Large intestine (tissue), 12 donors: ENCODE measurements around the gene TRAF3IP3. TPM values are rescaled to one million over a fixed set of nuclear protein-coding genes. Genes with fewer than 3 reads are reported as not detected.

Source experiments
- DNase-seq, 2 donors: peaks; one replicate each; pipeline versions ENCODE4 v3.0.0 to v3.0.0-alpha.2; 2013
- H3K27ac ChIP-seq: one replicate; pipeline ENCODE4 v1.5.1; 2013; ENCODE audit warnings: low read length
- H3K27me3 ChIP-seq: 2 replicates; pipeline ENCODE4 v1.6.1; 2013; ENCODE audit warnings: low read length; ENCODE audit not compliant: control insufficient read depth, insufficient read depth
- H3K36me3 ChIP-seq: 2 replicates; pipeline ENCODE4 v1.6.1; 2013; ENCODE audit warnings: low read length; ENCODE audit not compliant: control insufficient read depth, insufficient read depth
- H3K4me1 ChIP-seq: one replicate; pipeline ENCODE4 v1.6.1; 2013; ENCODE audit warnings: low read length; ENCODE audit not compliant: control insufficient read depth, insufficient read depth
- H3K4me3 ChIP-seq: one replicate; pipeline ENCODE4 v1.5.1; 2013; ENCODE audit warnings: low read length
- H3K9me3 ChIP-seq: one replicate; pipeline ENCODE4 v1.6.1; 2013; ENCODE audit warnings: mild to moderate bottlenecking, low read depth, low read length, moderate library complexity; ENCODE audit not compliant: control insufficient read depth
- WGBS: methylation state at CpG from one replicate; pipeline ENCODE4 v1.1.5; 2013; ENCODE audit warnings: low lambda C conversion rate; ENCODE audit not compliant: insufficient coverage; 5-methylcytosine and 5-hydroxymethylcytosine counted together
- long read RNA-seq, 11 donors: transcript quantifications; one replicate each; lab custom pipeline, GENCODE V29; 2026
- polyA plus RNA-seq: library from polyadenylated mRNA; unstranded; fragments of 120-200 nt; gene quantifications from one replicate; pipeline ENCODE4 v1.2.1, GENCODE V29; 2013

TRAF3IP3 gene, protein sequence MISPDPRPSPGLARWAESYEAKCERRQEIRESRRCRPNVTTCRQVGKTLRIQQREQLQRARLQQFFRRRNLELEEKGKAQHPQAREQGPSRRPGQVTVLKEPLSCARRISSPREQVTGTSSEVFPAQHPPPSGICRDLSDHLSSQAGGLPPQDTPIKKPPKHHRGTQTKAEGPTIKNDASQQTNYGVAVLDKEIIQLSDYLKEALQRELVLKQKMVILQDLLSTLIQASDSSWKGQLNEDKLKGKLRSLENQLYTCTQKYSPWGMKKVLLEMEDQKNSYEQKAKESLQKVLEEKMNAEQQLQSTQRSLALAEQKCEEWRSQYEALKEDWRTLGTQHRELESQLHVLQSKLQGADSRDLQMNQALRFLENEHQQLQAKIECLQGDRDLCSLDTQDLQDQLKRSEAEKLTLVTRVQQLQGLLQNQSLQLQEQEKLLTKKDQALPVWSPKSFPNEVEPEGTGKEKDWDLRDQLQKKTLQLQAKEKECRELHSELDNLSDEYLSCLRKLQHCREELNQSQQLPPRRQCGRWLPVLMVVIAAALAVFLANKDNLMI
- polyA plus RNA-seq = 21.0 TPM
- long read RNA-seq, donor 1, partial matches to known transcripts = 11 of 12 reads
- long read RNA-seq, donor 1, other reads (novel, unspliced or antisense) = 0 of 12 reads
- long read RNA-seq, donor 2 = 0 reads
- long read RNA-seq, donor 3 = 0 reads
- long read RNA-seq, donor 4, partial matches to known transcripts = 0 of 1 reads
- long read RNA-seq, donor 4, other reads (novel, unspliced or antisense) = 0 of 1 reads
- long read RNA-seq, donor 5, partial matches to known transcripts = 7 of 8 reads
- long read RNA-seq, donor 5, other reads (novel, unspliced or antisense) = 0 of 8 reads
- long read RNA-seq, donor 6, partial matches to known transcripts = 0 of 1 reads
- long read RNA-seq, donor 6, other reads (novel, unspliced or antisense) = 0 of 1 reads
- long read RNA-seq, donor 7 = 0 reads
- long read RNA-seq, donor 8, partial matches to known transcripts = 6 of 9 reads
- long read RNA-seq, donor 8, other reads (novel, unspliced or antisense) = 0 of 9 reads
- long read RNA-seq, donor 9 = 0 reads
- long read RNA-seq, donor 10, partial matches to known transcripts = 0 of 2 reads
- long read RNA-seq, donor 10, other reads (novel, unspliced or antisense) = 0 of 2 reads
- long read RNA-seq, donor 11, partial matches to known transcripts = 23 of 41 reads
- long read RNA-seq, donor 11, other reads (novel, unspliced or antisense) = 16 of 41 reads

DNA sequence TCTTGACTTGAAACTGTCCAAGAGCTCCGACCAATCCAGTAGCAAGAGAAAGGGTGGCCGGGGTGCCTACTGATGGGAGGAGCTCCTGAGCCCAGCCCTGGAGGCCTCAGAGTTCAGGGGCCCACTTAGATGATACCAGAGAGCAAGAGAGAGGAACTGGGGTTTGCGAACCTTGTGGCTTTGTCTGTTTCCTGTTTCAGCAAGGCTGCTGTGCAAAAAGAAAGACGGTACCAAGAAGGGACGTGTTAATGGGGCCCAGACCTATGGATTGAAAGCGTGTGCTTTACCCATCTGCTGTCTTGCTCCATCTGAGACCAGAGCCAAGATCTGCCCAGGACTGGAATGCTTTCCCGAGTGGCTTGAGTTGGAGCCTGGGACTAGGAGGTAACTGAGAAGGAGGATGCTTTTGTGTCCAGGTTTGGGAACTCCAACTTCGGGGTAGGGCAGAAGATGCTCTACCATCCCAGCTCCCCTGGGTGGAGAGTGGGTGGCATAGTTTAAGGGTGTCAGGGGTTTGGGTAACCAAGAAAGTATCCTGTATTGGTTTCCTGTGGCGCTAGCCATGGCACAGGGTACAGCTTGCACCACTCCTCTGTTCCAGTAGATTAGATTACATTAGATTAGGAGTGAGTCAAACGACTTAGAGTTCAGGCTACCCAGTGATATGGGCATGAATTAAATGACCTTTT lies at the start of gene TRAF3IP3:
Gene TRAF3IP3, plus strand, starts transcription at position 128 of the 689 bp plus-strand sequence. CDS start 3,987 bp downstream, outside the sequence.
- no peaks in the 10 kb centered on the region for H3K27me3 ChIP-seq
- peak within 1 kb of the TSS; percentile 81 for H3K27ac ChIP-seq
- no peaks in the 10 kb centered on the region for H3K9me3 ChIP-seq
- peak; percentile 74 to 83 for DNase-seq
- H3K36me3 ChIP-seq = no peaks in the 10 kb centered on the region
- WGBS = no CpG with 5 or more reads among the region's 10 CpGs
- H3K4me3 ChIP-seq = peak within 1 kb of the TSS; percentile 35
- peaks cover 16% of the 10 kb centered on the region for H3K4me1 ChIP-seq

DNA sequence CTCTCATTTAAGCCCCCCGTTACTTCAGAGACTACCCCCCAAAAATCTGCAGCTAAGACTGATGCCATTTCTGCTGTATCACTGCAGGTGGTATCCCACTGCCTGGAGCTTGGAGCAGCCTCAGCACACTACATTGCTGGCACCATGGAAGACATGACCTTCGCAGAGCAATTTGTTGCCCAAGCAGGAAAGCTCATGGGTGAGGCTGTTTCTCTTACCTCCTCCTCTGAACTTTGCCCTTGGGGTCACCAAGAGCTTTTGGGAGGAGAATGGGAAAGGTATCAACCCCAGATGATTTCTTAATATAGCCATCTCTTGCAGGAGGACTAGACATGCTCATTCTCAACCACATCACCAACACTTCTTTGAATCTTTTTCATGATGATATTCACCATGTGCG lies 49.2 kb upstream of the TRAF3IP3 start:
- Histone ChIP-seq H3K36me3 (no peaks in the 10 kb centered on the region), H3K27ac (no peak overlapping the region), H3K4me1 (no peaks in the 10 kb centered on the region), H3K27me3 (peaks cover 5% of the 10 kb centered on the region), H3K9me3 (no peaks in the 10 kb centered on the region), H3K4me3 (no peak overlapping the region)
- DNase-seq = no peak
- WGBS = no CpG with 5 or more reads among the region's 3 CpGs

DNA sequence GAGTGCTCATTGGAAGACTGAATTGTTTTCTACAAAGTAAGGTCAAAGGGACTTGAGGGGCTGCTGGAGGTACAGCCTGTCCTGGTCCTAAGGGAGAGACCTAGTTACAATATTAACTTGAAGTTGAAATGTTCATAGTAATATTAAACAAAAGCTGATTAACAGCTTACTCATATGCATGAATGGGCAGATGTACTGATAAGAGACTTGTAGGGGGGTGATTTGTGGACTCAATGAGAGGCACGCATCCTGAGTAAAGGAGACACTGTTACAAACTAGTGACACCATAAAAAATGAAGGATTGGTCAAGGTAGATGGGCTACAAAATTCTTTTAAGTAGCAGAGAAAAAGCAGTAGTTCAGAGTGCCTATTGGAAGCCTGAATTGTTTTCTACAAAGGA lies 48.5 kb upstream of the TRAF3IP3 start:
- no peak for DNase-seq
- H3K27ac ChIP-seq = no peak overlapping the region
- H3K4me3 ChIP-seq = no peak overlapping the region
- H3K36me3 ChIP-seq = no peaks in the 10 kb centered on the region
- WGBS = 83% methylated on average over 1 of the region's 1 CpG
- H3K4me1 ChIP-seq = no peaks in the 10 kb centered on the region
- peaks cover 5% of the 10 kb centered on the region for H3K27me3 ChIP-seq
- no peaks in the 10 kb centered on the region for H3K9me3 ChIP-seq

DNA sequence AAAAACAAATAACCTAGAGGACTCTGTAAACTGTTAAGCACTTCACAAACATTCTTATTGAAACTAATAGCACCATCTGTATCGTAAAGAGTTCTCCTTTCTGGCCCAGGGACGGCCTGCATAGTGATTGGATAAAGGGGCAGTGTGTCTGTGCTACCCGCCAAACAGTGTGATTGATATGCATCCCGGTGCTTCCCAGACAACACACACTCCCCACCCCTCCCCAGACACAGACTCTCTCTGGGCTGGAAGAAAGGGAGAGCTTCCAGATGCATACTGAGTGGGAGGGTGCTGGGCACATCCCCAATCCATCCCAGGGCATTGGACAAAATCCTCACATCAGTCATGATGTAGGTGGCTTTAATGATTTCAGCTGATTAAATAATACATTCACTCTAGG lies 47.6 kb upstream of the TRAF3IP3 start:
- Histone ChIP-seq H3K27me3 (peaks cover 5% of the 10 kb centered on the region), H3K4me3 (no peak overlapping the region), H3K4me1 (no peaks in the 10 kb centered on the region), H3K27ac (no peak overlapping the region), H3K9me3 (no peaks in the 10 kb centered on the region), H3K36me3 (no peaks in the 10 kb centered on the region)
- no CpG with 5 or more reads among the region's 4 CpGs for WGBS
- DNase-seq = no peak

DNA sequence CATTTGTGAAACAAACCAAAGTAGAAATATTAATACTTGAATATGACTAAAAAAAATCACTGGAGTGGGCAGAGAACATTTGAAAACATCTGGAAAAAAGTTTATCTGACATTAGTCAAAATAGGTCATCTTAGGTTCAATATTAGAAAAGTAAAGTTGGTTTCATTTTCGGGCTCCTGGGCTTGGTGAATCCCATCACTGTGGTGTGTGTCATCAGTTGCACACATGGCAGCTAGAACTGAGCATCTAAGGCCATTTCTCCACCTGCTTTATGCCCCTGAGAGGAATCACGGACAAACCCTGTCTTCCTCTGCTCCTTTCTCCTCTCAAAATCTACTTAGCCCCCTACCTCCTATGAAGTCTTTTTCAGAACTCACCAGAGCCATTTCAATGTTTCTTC lies 45.8 kb upstream of the TRAF3IP3 start:
- Histone ChIP-seq H3K27me3 (peaks cover 2% of the 10 kb centered on the region), H3K36me3 (no peaks in the 10 kb centered on the region), H3K27ac (no peak overlapping the region), H3K4me3 (no peak overlapping the region), H3K9me3 (no peaks in the 10 kb centered on the region), H3K4me1 (no peaks in the 10 kb centered on the region)
- WGBS = no CpG with 5 or more reads among the region's 2 CpGs
- DNase-seq = no peak

DNA sequence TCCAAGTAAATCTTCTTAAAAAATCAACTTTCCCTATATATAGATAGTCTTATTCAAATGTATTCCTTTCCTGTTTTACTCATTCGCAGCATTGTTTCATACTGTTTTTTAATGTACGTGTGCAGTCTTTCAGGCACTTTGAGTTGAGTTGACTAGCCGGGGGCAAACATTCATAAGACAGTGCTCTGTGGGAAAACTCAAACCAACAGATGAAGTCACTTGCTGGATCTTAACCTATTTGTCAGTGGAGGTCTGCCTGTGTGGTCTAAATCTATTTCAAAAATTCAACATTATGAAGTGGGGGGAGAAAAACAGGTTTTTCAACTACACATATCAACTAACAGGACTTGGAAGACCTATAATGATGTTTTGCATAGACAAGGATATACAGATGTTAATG lies 45.0 kb upstream of the TRAF3IP3 start:
- Histone ChIP-seq H3K36me3 (no peaks in the 10 kb centered on the region), H3K27ac (no peak overlapping the region), H3K4me3 (no peak overlapping the region), H3K4me1 (no peaks in the 10 kb centered on the region), H3K9me3 (no peaks in the 10 kb centered on the region), H3K27me3 (peaks cover 2% of the 10 kb centered on the region)
- no peak for DNase-seq
- WGBS = 100% methylated on average over 2 of the region's 3 CpGs

DNA sequence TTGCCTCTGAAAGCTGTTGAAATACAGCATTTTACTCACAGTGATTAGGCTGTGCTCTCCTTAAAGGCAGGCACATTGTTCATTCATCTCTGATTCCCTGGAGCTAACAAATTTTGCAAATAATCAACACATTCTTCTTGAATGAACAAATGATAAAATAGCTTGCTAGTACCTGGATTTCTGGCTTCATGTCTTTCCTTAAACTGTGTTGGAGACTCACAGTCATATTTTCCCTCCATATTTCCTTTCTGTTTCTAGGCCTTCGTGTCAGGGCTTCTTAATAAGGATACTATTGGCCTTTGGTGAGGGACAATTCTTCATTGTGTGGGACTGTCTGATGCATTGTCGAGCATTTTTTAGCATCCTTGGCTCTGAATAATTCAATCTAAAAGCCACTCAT lies 41.5 kb upstream of the TRAF3IP3 start:
- Histone ChIP-seq H3K9me3 (no peaks in the 10 kb centered on the region), H3K27me3 (peaks cover 2% of the 10 kb centered on the region), H3K4me3 (no peak overlapping the region), H3K27ac (no peak overlapping the region), H3K4me1 (no peaks in the 10 kb centered on the region), H3K36me3 (no peaks in the 10 kb centered on the region)
- no peak for DNase-seq
- 89% methylated on average over 1 of the region's 2 CpGs for WGBS

DNA sequence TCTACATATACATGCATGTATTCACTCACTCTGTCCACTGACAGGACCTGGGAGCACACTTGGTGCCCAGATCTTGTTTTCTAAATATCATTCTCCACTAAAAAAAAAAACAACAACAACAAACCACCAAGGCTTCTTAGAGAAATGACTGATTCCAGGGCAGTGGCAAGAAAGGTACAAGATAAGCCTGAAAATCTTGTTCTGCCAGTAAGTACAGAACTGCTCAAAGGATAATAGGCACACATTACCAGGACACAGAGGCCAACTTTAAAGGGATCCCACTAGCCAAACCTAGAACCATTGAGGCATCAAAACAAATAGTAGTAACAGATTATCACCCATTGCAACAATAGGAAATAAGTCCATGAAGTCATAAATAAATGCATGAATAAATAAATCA lies 40.5 kb upstream of the TRAF3IP3 start:
- peaks cover 2% of the 10 kb centered on the region for H3K27me3 ChIP-seq
- no peak overlapping the region for H3K27ac ChIP-seq
- H3K36me3 ChIP-seq = no peaks in the 10 kb centered on the region
- no peaks in the 10 kb centered on the region for H3K9me3 ChIP-seq
- DNase-seq = no peak
- no peaks in the 10 kb centered on the region for H3K4me1 ChIP-seq
- H3K4me3 ChIP-seq = no peak overlapping the region

DNA sequence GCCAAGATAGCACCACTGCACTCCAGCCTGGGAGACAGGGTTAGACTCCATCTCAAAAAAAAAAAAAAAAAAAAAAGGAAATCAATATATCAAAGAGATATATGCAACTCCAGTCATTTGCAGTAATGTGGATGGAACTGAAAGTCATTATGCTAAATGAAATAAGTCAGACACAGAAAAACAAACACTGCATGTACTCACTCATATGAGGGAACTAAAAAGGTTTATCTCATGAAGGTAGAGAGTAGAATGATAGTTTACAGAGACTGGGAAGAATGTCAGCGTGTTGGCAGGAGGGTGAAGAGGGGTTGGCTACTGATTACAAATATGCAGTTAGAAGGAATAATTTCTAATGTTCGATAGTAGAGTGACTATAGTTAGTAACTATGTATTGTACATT lies 38.0 kb upstream of the TRAF3IP3 start:
- no peak overlapping the region for H3K27ac ChIP-seq
- no peaks in the 10 kb centered on the region for H3K9me3 ChIP-seq
- H3K27me3 ChIP-seq = no peaks in the 10 kb centered on the region
- no peak overlapping the region for H3K4me3 ChIP-seq
- no peaks in the 10 kb centered on the region for H3K36me3 ChIP-seq
- no peak for DNase-seq
- 94% methylated on average over 2 of the region's 2 CpGs for WGBS
- H3K4me1 ChIP-seq = no peaks in the 10 kb centered on the region

DNA sequence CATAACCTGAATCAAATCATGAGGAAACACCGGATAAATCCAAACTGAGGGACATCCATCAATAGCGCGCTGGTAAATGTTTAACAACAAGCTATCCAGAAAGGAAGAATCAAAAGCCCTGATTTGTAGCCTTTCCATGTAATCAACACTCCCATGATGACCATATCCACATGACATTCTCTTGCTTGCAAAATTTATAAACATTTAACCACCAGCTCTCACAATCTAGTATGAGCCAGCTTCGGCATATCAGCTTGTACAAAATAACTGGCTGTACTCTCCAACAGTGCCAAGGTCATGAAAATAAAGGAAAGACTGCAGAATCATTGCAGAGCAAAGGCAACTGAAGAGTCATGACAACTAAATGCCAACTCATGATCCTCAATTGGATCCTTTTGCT lies 35.5 kb upstream of the TRAF3IP3 start:
- no CpG with 5 or more reads among the region's 4 CpGs for WGBS
- no peak overlapping the region for H3K4me3 ChIP-seq
- no peak for DNase-seq
- no peak overlapping the region for H3K27ac ChIP-seq
- H3K27me3 ChIP-seq = no peaks in the 10 kb centered on the region
- H3K36me3 ChIP-seq = no peaks in the 10 kb centered on the region
- no peaks in the 10 kb centered on the region for H3K9me3 ChIP-seq
- no peaks in the 10 kb centered on the region for H3K4me1 ChIP-seq
